Gastroesophageal sphincter (tissue), 3 donors: ENCODE results near the gene ROBO1.

ENCODE experiments used
- EP300 ChIP-seq: sonication (generic); formaldehyde crosslinking; IDR thresholded peaks from one replicate; pipeline ENCODE4 v1.6.1; 2017; ENCODE audit warnings: antibody characterized with exemption, mild to moderate bottlenecking
- POLR2A ChIP-seq, 2 donors: fragments of 450-650 bp; IDR thresholded peaks; one replicate each; pipeline ENCODE4 v1.6.1; 2017; ENCODE audit warnings: antibody characterized with exemption in 2 of 2, mild to moderate bottlenecking in 2 of 2, moderate library complexity in 1 of 2
- POLR2AphosphoS5 ChIP-seq: sonication (generic); formaldehyde crosslinking; IDR thresholded peaks from one replicate; pipeline ENCODE4 v1.6.1; 2017; ENCODE audit warnings: antibody characterized with exemption
- TF ChIP-seq, protein P1 (sequence below), 4 experiments: fragments of 200-600 bp in 2 of 4; fragments of 450-650 bp in 2 of 4; sonication (generic) in 1 of 4; IDR thresholded peaks; one replicate each; pipeline ENCODE4 v1.5.1; 2017 to 2019; ENCODE audit warnings: antibody characterized with exemption in 4 of 4, mild to moderate bottlenecking in 2 of 4, moderate library complexity in 2 of 4

DNA sequence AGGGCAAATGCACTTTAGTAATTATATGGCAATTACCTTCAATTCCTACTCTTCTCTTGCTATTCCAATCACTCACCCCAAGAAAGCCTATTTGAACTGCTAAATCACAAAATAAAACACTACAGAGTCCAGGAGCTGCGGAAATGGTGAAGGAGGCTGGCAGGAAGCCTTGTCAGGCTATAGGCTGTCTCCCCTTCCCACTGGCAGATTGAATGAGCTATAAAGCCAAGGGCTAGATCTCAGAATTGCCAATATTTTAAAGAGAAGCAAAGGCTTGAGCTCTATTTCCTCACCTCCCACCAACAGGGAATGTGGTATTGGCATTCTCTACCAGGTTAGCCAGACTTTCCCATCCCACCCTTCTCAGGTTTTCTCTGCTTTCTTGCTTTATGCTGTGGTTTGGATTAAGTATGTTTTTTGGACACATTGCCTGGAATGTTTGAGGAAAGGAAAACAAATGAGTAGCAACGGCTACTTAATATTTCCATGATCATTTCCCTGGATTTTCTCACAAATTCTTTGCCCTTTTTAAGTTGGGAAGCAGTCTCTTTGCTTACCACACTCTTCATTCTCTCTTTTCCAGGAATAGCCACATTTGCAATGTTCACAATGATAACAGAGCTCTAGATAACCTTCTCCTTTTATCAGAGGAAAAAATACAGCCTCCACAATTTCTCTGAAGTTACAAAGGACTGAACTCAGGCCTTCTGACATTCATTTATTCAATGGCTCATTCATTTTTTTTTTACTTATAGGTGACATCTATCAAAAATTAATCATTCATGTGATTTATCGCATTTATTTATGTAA is 1125.4 kb downstream of the ROBO1 start:
- TF ChIP-seq, protein P1, sequence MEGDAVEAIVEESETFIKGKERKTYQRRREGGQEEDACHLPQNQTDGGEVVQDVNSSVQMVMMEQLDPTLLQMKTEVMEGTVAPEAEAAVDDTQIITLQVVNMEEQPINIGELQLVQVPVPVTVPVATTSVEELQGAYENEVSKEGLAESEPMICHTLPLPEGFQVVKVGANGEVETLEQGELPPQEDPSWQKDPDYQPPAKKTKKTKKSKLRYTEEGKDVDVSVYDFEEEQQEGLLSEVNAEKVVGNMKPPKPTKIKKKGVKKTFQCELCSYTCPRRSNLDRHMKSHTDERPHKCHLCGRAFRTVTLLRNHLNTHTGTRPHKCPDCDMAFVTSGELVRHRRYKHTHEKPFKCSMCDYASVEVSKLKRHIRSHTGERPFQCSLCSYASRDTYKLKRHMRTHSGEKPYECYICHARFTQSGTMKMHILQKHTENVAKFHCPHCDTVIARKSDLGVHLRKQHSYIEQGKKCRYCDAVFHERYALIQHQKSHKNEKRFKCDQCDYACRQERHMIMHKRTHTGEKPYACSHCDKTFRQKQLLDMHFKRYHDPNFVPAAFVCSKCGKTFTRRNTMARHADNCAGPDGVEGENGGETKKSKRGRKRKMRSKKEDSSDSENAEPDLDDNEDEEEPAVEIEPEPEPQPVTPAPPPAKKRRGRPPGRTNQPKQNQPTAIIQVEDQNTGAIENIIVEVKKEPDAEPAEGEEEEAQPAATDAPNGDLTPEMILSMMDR (IDR thresholded peaks at IDR 0.05), result no peak
- TF ChIP-seq POLR2A (IDR thresholded peaks at IDR 0.05) (no peak), POLR2AphosphoS5 (no peak), EP300 (no peak)
